ENCODE measurements around the gene RGS21.

Gene RGS21

DNA sequence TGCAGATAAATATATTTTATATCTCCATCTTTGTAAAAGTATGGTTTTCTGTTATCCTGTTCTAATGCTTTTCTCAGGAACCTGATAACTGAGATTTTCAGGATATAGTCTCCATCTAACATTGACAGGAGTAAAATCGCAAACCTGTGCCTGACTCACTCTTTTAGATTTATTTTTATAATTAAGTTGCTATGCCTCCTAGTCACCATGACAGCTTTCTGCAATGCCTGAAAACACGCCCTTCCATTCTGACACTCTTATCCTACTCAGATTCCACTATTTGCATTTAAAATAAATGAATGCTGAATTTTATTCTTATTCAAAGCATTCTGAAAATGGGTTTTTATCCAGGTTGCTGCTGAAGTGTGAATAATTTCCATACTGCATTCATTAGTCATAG lies 62.8 kb downstream of the RGS21 start:
- DNase-seq: no peak

DNA sequence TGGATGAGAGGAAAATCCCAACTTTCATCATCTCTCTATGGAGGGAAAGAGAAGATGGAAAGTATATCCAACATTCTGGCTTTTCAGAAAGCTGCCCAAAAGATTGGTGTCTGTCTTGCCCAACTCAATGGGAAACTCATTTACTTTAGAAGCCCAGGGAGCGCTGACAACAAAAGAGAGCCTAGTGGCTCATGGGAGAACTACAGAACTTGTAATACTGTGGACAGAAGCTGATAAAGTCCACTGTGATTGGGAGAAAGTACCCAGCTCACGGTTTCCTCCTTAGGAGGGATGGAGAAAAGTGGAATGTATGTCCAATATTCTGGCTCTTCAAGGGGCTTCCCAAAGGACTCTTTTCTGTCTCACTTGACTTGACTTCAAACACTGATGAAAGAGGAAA lies 66.0 kb downstream of the RGS21 start:
- no peak for DNase-seq

DNA sequence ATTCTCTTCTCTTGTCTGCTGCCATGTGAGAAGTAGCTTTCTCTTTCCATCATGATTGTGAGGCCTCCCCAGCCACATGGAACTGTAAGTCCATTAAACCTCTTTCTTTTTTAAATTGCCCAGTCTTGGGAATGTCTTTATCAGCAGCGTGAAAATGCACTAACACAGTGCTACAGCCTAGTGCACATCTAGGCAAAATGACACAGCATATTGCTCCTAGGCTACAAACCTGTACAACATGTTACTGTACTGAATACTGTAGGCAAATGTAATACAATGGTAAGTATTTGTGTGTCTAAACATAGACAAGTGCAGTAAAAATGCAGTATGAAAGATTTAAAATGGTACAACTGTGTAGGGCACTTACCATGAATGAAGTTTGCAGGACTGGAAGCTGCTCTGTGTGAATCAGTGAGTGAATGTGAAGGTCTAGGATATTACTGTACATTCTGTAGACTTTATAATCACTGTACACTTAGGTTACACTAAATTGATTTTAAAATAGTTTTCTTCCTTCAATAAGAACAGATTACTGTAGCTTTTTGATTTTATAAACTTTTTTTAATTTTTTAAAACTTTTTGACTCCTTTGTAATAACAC lies 69.4 kb downstream of the RGS21 start:
- DNase-seq: no peak

DNA sequence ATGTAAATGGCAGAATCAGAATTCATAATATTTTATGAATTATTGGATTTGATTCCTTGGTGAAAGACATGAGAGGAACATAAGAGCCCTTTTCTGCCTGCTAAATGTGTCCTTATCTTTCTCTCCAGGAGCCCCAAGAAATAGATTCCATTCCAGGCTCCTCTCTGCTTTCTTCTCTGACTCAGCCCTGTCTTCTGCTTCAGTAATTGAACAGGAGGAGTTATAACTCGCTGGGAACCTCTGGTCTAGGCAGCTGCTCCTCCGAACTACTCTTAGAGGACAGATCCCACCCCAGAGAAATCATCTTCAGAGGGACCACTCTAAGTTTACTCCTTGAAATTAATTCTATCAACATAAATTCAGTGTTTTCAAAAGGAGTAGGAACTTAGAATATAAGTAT lies 78.4 kb downstream of the RGS21 start:
- no peak for DNase-seq

DNA sequence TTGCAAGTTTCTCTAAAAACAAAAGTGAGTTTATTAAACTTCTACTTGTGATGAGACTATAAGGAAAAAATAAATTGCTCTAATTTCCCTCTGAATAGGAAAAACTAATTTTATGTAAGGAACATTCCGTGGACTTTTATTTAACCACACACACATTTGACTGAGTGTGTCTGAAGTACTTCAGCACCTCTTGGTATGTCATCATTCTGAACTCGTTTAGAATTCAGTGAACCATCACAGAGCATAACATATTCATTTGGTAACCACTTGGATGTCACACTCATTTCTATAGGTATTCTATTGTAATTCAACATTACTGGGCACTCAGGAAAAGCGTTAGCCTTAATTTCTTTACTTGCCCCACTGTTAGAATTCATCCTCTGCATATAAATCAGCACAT lies 79.1 kb downstream of the RGS21 start:
- DNase-seq: no peak

DNA sequence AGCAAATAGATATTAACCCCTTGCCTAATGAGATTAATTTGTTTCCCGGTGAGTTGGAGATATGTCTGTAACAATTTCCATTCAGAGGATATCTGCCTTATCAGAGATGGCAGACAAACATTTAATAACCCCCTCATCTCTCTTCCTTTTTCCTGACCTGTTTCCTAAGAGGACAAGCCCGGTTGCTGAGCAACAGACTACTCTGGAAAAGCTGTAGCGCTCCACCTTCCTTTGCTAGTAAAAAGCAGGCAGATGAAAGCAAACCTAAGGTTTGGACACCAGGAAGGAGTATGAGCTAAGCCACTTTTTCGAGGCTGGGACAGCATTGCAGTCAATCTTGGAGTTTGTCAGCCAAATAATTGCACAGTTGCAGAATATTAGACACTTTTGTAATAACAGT lies 82.4 kb downstream of the RGS21 start:
- DNase-seq: no peak

DNA sequence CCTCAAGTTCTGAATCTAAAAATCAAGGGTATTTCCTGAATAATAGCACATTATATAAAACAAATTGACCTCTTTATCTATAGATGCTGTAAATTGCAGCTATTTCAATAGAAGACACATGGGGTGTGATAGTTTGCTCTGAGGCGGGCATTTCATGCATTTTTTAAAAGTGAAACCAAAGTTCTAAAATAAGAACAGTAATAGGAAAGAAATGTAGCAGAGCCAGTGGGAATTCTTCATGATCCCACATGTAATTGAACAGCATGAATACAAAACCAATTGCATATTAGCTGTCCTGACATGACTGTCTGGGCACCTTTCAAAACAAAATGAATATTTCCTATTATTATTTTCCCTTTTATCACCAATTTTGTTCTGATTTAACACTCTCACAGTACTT lies 85.0 kb downstream of the RGS21 start:
- DNase-seq: no peak

DNA sequence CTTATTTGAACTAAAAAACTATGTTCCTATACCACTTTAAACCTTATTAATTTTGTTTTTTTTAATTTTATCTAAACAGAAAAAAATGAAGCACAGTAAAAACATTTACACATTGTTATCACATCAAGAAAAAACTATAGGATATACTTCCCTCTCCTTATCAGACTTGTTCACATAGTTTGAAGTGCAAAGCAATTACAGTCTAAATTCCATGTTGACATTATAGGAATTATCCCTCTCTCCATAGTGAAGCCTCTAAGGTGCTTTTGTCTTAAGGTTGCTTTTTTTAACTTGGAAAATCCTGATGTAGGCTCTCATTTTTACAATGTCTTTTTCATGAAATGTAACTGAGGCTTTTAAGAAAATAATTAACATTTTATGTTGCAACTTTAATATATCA lies 85.8 kb downstream of the RGS21 start:
- DNase-seq: no peak

DNA sequence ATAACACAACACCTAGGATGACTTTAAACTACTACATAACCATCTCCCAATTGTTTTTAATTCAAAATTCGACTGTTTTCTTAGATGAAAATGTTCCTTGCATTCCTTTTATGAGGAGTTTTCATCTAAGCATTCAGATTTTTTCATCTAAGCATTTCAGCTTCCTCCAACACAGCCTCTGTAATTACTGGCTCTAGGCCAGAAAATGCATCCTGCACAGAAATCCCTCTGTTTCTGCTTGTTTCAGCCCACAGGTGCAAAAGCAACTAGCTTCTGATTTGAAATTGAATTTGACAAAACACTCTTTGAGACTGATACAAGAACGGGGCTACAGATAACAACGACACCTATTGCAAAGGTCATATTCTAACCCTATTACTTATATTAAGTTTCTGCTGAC lies 90.4 kb downstream of the RGS21 start:
- DNase-seq: no peak

All from kidney glomerular epithelial cell (primary cell).